C4-2B (cell line): ENCODE data around the gene XPR1.

Experiments
- CTCF ChIP-seq: fragments of 450-650 bp; conservative IDR thresholded peaks from 2 replicates; pipeline ENCODE4 v1.5.1; 2017; ENCODE audit warnings: mild to moderate bottlenecking
- ZFX ChIP-seq: fragments of 450-650 bp; IDR thresholded peaks from 2 replicates; pipeline ENCODE4 v1.6.1; 2017

- no peak for TF ChIP-seq CTCF
- no peak for TF ChIP-seq ZFX
Measured at GRCh38 chr1:180917306-180918065, 285.7 kb downstream of the XPR1 start.
